Epithelial cell of esophagus (primary cell): ENCODE measurements around the gene PREP.

Experiments used
- DNase-seq: peaks from one replicate; pipeline ENCODE4 v3.0.0; 2010; ENCODE audit warnings: low read depth
- H3K4me3 ChIP-seq: 2 replicates; pipeline ENCODE4 v1.5.1; 2011; ENCODE audit warnings: mild to moderate bottlenecking, low read length, control low read depth
- CTCF ChIP-seq: IDR thresholded peaks from 2 replicates; pipeline ENCODE4 v1.5.1; 2011; ENCODE audit warnings: low read depth, mild to moderate bottlenecking, low read length, control low read depth, inconsistent platforms; ENCODE audit not compliant: insufficient read depth; ENCODE audit errors: missing control alignments

PREP gene

GRCh38 chr6:105330913-105331312, 72.0 kb downstream of the PREP start:
- H3K4me3 ChIP-seq: no peak overlapping the region
- DNase-seq: no peak
- TF ChIP-seq CTCF: no peak

DNA sequence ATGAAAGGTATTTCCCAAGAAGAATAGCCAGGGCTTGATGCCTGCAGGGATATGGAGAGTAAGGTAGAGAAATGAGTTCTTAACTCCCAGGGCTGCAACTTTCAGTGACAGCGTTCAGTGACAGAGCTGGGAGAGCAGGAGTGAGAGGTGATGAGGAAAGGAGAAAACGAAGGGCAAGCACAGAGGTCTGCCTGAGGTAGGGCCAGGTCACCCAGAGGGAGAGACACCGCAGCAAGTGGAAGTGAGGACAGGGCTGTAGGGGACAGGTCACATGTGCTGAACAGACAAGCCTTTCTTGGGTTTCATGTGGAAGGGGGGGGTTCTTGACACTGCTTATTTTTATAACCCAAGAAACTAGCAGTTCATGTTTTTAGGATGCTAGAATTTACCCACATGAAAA, 72.5 kb downstream of the PREP start:
- DNase-seq: no peak
- H3K4me3 ChIP-seq: no peak overlapping the region
- no peak for TF ChIP-seq CTCF

DNA sequence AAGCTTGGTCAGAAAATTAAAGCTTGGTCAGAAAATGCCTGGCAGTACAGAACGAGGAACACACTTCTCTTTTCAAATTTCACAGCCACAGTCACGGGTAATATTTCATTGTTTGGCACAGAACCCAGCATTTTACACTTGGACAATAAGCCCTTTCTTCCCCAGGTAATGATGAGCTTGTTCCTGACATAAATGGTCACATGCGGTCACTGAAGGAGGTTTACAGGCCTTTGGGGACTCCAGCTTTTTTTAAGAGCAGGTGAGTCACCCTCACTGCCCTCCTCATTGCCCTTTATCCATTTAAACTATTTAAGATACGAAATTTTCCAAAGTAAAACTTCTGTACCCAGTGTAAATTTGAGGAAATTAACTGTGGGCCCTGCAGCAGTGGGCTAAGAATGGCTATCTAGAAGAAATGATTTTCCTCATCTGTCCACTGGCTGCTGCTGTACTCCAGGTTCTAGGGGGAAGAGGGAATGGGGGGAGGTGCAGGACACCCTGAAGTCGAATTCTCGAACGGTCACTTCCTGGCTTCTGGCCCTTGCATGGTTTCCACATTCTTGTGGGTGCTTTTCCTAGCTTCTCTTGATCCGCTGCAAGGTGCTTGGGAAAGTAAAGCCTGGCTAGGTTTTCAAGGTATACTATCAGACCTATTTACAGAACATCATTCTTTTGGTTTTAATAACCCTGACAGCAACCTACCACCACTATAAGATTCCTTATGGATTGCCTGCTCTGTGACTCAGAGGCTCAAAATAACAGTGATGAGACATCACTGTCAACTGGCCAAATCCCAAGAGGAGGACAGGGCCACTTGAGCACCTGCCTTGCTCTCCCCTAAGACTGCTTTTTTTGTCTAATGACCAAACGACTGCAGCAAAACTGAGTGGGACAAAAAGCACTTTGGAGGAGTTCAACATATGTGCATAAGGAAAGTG, 75.8 kb downstream of the PREP start:
- peak; percentile 79 for DNase-seq
- no peak overlapping the region for H3K4me3 ChIP-seq
- TF ChIP-seq CTCF: no peak

DNA sequence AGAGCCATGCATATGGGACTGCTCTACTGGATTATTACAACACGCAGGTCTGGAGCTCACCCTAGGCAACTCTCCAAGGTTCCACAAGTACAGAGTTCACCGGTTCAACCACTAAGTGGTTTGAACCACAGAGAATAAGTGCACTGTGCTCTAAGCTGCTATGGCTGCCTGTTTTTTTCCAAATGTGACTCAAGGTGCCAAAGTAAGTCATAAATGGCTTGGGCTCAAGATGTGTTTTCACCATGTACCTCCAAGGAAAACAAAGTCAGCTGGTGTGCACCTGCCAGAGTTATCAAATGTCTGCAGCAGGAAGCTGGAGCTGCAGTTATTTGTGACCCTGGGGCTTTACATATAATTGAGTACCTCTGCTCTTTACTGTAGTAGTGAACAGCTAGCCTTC, 76.7 kb downstream of the PREP start:
- DNase-seq: no peak
- TF ChIP-seq CTCF: no peak
- H3K4me3 ChIP-seq: no peak overlapping the region

DNA sequence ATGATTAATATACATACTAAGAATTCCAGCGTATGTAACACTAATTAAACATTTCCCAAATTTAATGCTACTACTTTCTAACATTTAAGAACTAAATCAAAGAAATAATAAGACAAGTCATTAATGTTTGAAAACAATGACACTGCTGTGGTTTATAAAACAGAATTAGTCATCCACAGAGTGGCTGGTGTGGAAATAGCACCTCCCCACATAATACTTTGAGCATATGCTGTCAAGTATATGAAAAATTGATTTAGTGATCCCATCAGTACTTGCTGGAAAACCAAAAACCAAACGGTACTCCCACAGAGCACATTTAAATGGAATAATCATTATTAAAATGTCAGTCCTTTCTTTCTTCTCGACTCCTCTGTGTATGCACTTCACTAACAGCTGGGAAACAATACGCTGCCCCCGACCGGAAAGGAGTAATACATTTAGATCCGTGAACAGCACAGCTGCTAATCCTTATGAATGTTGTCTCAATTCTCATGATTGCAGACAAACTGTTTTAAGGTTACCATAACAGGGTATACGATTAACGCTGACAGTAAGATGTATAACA, 78.4 kb downstream of the PREP start:
- no peak for TF ChIP-seq CTCF
- DNase-seq: peak; percentile 54
- no peak overlapping the region for H3K4me3 ChIP-seq

GRCh38 chr6:105322499-105323225, 80.2 kb downstream of the PREP start:
- TF ChIP-seq CTCF: no peak
- no peak overlapping the region for H3K4me3 ChIP-seq
- peak; percentile 9 for DNase-seq
